Fibroblast of villous mesenchyme (primary cell): ENCODE results near the gene FLT1. TPM values are rescaled to one million over a fixed set of nuclear protein-coding genes. Genes with fewer than 3 reads are reported as not detected.

Experiments used
- DNase-seq: peaks from one replicate; pipeline ENCODE4 v3.0.0-alpha.2; 2010; ENCODE audit warnings: low read depth
- H3K4me3 ChIP-seq: 2 replicates; pipeline ENCODE4 v1.5.1; 2011; ENCODE audit warnings: low read depth, mild to moderate bottlenecking, low read length
- CTCF ChIP-seq: IDR thresholded peaks from 2 replicates; pipeline ENCODE4 v1.5.1; 2012; ENCODE audit warnings: low read depth, mild to moderate bottlenecking, low read length; ENCODE audit not compliant: insufficient read depth
- total RNA-seq: library from RNA; depleted of rRNA; stranded (reverse); fragments of >200 nt; gene quantifications from 2 replicates; pipeline ENCODE4 v1.2.3, GENCODE V29; 2012

Gene FLT1
- total RNA-seq, 1 donor = 12.1 TPM

- H3K4me3 ChIP-seq = peak overlapping the region; percentile 9
- DNase-seq = peak; percentile 11
- TF ChIP-seq CTCF = no peak
These were observed 243.5 kb downstream of the FLT1 start for GRCh38 chr13:28251466-28251865.

GRCh38 chr13:28250542-28250941, 244.4 kb downstream of the FLT1 start:
- no peak for TF ChIP-seq CTCF
- no peak for DNase-seq
- H3K4me3 ChIP-seq = no peak overlapping the region

Other genes starting within 250 kb of the FLT1 start
- gene POMP, start 164.0 kb upstream of the FLT1 start, total RNA-seq = 107 and 108 TPM in 2 replicates
- gene SLC46A3, start 223.8 kb upstream of the FLT1 start, total RNA-seq = 2.9 and 4.7 TPM in 2 replicates